Measurements from ENCODE around the gene NSD2. TPM values are rescaled to one million over a fixed set of nuclear protein-coding genes. Genes with fewer than 3 reads are reported as not detected.

Gene NSD2
- polyA plus RNA-seq, 1 donor (not counting 4 experiments of a cell fraction or from before 2014, with no cell fraction given): 22.6 TPM

GRCh38 chr4:1980561-1981041 is 109.4 kb downstream of the NSD2 start:
- peaks cover 2% of the 10 kb centered on the region for H4K20me1 ChIP-seq (ENCODE audit: control insufficient read depth, extremely low read depth, insufficient read depth, low read length)
- no peak overlapping the region for H3K4me2 ChIP-seq (ENCODE audit: control insufficient read depth, extremely low read depth, insufficient read depth, low read depth, low read length)
- peaks cover 23 to 52% of the 10 kb centered on the region in 2 experiments for H3K36me3 ChIP-seq (ENCODE audit: control insufficient read depth in 2 of 2, extremely low read depth in 1 of 2, insufficient read depth in 2 of 2, low read length in 2 of 2)
- dilution Hi-C loops (cut with MboI; ENCODE audit: extremely low pct_ligation_motif_present, low sequenced_read_pairs): no loop called here
- no peak overlapping the region for H3K4me3 ChIP-seq (ENCODE audit: control insufficient read depth in 2 of 3, extremely low read depth in 1 of 3, insufficient read depth in 2 of 3, low read depth in 1 of 3, low read length in 3 of 3)
- peaks cover 2% of the 10 kb centered on the region for H3K4me1 ChIP-seq (ENCODE audit: control insufficient read depth, extremely low read depth, insufficient read depth, low read length)
- H3K27ac ChIP-seq (ENCODE audit: control insufficient read depth, insufficient read depth, low read length): no peak overlapping the region
- H3K9me3 ChIP-seq (ENCODE audit: control insufficient read depth, low read depth, low read length): no peaks in the 10 kb centered on the region
- no peak for TF ChIP-seq EZH2 (IDR thresholded peaks at IDR 0.05; ENCODE audit: low read length)
- TF ChIP-seq CTCF (optimal IDR thresholded peaks at IDR 0.05 in 1 of 3, IDR thresholded peaks at IDR 0.05 in 1 of 3, conservative IDR thresholded peaks at IDR 0.05 in 1 of 3; ENCODE audit: extremely low read depth in 1 of 3, insufficient read depth in 2 of 3, low read length in 3 of 3): no peak
- FAIRE-seq (no peak), DNase-seq (ENCODE audit: low read depth, low spot score) (no peak)
- H3K9ac ChIP-seq (ENCODE audit: control insufficient read depth, extremely low read depth, insufficient read depth, low read length): no peak overlapping the region
- no peaks in the 10 kb centered on the region for H3K79me2 ChIP-seq (ENCODE audit: control insufficient read depth, insufficient read depth, low read length)
- no peaks in the 10 kb centered on the region for H3K27me3 ChIP-seq (ENCODE audit: control insufficient read depth, extremely low read depth, insufficient read depth, low read length)
- no peaks in the 10 kb centered on the region for H3K9me1 ChIP-seq (ENCODE audit: control insufficient read depth, extremely low read depth, insufficient read depth, low read length)
- H2AFZ ChIP-seq (ENCODE audit: control insufficient read depth, low read length): no peak overlapping the region

- peaks cover 27 to 55% of the 10 kb centered on the region in 2 experiments for H3K36me3 ChIP-seq (ENCODE audit: control insufficient read depth in 2 of 2, extremely low read depth in 1 of 2, insufficient read depth in 2 of 2, low read length in 2 of 2)
- dilution Hi-C loops (cut with MboI; ENCODE audit: extremely low pct_ligation_motif_present, low sequenced_read_pairs): no loop called here
- H3K79me2 ChIP-seq (ENCODE audit: control insufficient read depth, insufficient read depth, low read length): no peaks in the 10 kb centered on the region
- no peak overlapping the region for H3K4me2 ChIP-seq (ENCODE audit: control insufficient read depth, extremely low read depth, insufficient read depth, low read depth, low read length)
- no peak overlapping the region for H2AFZ ChIP-seq (ENCODE audit: control insufficient read depth, low read length)
- H3K9ac ChIP-seq (ENCODE audit: control insufficient read depth, extremely low read depth, insufficient read depth, low read length): no peak overlapping the region
- H3K4me3 ChIP-seq (ENCODE audit: control insufficient read depth in 2 of 3, extremely low read depth in 1 of 3, insufficient read depth in 2 of 3, low read depth in 1 of 3, low read length in 3 of 3): no peak overlapping the region
- no peaks in the 10 kb centered on the region for H3K9me1 ChIP-seq (ENCODE audit: control insufficient read depth, extremely low read depth, insufficient read depth, low read length)
- H4K20me1 ChIP-seq (ENCODE audit: control insufficient read depth, extremely low read depth, insufficient read depth, low read length): peaks cover 2% of the 10 kb centered on the region
- no peaks in the 10 kb centered on the region for H3K9me3 ChIP-seq (ENCODE audit: control insufficient read depth, low read depth, low read length)
- DNase-seq (ENCODE audit: low read depth, low spot score): no peak
- no peak for FAIRE-seq
- H3K27me3 ChIP-seq (ENCODE audit: control insufficient read depth, extremely low read depth, insufficient read depth, low read length): no peaks in the 10 kb centered on the region
- H3K27ac ChIP-seq (ENCODE audit: control insufficient read depth, insufficient read depth, low read length): no peak overlapping the region
- H3K4me1 ChIP-seq (ENCODE audit: control insufficient read depth, extremely low read depth, insufficient read depth, low read length): peaks cover 2% of the 10 kb centered on the region
- TF ChIP-seq EZH2 (IDR thresholded peaks at IDR 0.05; ENCODE audit: low read length) (no peak), CTCF (optimal IDR thresholded peaks at IDR 0.05 in 1 of 3, IDR thresholded peaks at IDR 0.05 in 1 of 3, conservative IDR thresholded peaks at IDR 0.05 in 1 of 3; ENCODE audit: extremely low read depth in 1 of 3, insufficient read depth in 2 of 3, low read length in 3 of 3) (no peak)
Measured at GRCh38 chr4:1981251-1982058, 110.3 kb downstream of the NSD2 start.
